Kidney (tissue), 14 donors: ENCODE measurements around the gene PATJ. TPM values are rescaled to one million over a fixed set of nuclear protein-coding genes. Genes with fewer than 3 reads are reported as not detected.

Experiments used
- DNase-seq, 5 donors: peaks; one replicate each; pipeline ENCODE4 v3.0.0-alpha.2; 2013 to 2020
- FAIRE-seq: peaks from 2 replicates; lab custom pipeline; 2012; peaks lifted over from hg19 to GRCh38; lab: Jason Lieb, UNC
- H3K27ac ChIP-seq, 2 donors: one replicate each; pipeline ENCODE4 v1.7.0; 2013; ENCODE audit warnings: low read depth in 2 of 2, low read length in 2 of 2, inconsistent platforms in 1 of 2
- H3K27me3 ChIP-seq: one replicate; pipeline ENCODE4 v1.7.1; 2013; ENCODE audit warnings: low read length, inconsistent platforms; ENCODE audit not compliant: control insufficient read depth, insufficient read depth
- H3K36me3 ChIP-seq, 3 donors: one replicate each; pipeline versions ENCODE4 v1.7.0 to v1.7.1; 2013; ENCODE audit warnings: low read length in 3 of 3, control low read depth in 1 of 3, inconsistent platforms in 1 of 3; ENCODE audit not compliant: insufficient read depth in 3 of 3, control insufficient read depth in 2 of 3
- H3K4me1 ChIP-seq, 3 donors: one replicate each; pipeline versions ENCODE4 v1.7.0 to v1.7.1; 2013; ENCODE audit warnings: low read length in 3 of 3, inconsistent platforms in 1 of 3, low read depth in 1 of 3; ENCODE audit not compliant: control insufficient read depth in 2 of 3, insufficient read depth in 2 of 3
- H3K4me3 ChIP-seq, 3 donors: one replicate each; pipeline versions ENCODE4 v1.7.0 to v1.8.1; 2013; ENCODE audit warnings: low read length in 3 of 3, control low read depth in 1 of 3, inconsistent platforms in 1 of 3
- H3K9ac ChIP-seq, 3 donors: one replicate each; pipeline versions ENCODE4 v1.7.0 to v1.7.1; 2013; ENCODE audit warnings: low read length in 3 of 3, control low read depth in 1 of 3, inconsistent platforms in 1 of 3
- H3K9me3 ChIP-seq, 3 donors: one replicate each; pipeline versions ENCODE4 v1.7.0 to v1.7.1; 2013; ENCODE audit warnings: low read length in 3 of 3, control low read depth in 1 of 3, inconsistent platforms in 1 of 3; ENCODE audit not compliant: control insufficient read depth in 2 of 3, insufficient read depth in 1 of 3
- intact Hi-C: fragments of 100-400 bp; cut with DNase I; formaldehyde crosslinking; loops from one replicate; pipeline ENCODE4 v1.11.1; 2022
- polyA plus RNA-seq: library from polyadenylated mRNA; stranded (reverse); fragments of 350-450 nt; fragmentation: Illumina TruSeq; extraction: RNeasy Lipid Tissue Mini Kit (QIAGEN cat#74804); gene quantifications from one replicate; pipeline ENCODE4 v1.2.3, GENCODE V29; 2014; ENCODE audit warnings: low read depth, low replicate concordance; ENCODE audit not compliant: insufficient read depth
- total RNA-seq: library from RNA; stranded (reverse); fragmentation: NEBNext Ultra II Directional; extraction: Animal tissue kit (Norgen Biotek cat#: 25700); gene quantifications from one replicate; pipeline ENCODE4 v1.2.1, GENCODE V29; 2021
- TF ChIP-seq, protein P1 (sequence below): IDR thresholded peaks from 3 replicates; pipeline ENCODE4 v1.5.1; 2012; ENCODE audit warnings: mild to moderate bottlenecking, moderate library complexity, borderline replicate concordance; ENCODE audit not compliant: insufficient read depth; ENCODE audit errors: extremely low read depth
- donor health status: control.
- donor health status: control.
- donor health status: control.
- donor health status: control.
- donor health status: control.
- donor health status: DM: yes; HTN: yes; CAD: no.
- donor health status: Normal renal cell carcinoma (clear cell type).

PATJ gene
- total and polyA plus RNA-seq, 2 donors from 2014 or later = 44.0 to 98.0 TPM

DNA sequence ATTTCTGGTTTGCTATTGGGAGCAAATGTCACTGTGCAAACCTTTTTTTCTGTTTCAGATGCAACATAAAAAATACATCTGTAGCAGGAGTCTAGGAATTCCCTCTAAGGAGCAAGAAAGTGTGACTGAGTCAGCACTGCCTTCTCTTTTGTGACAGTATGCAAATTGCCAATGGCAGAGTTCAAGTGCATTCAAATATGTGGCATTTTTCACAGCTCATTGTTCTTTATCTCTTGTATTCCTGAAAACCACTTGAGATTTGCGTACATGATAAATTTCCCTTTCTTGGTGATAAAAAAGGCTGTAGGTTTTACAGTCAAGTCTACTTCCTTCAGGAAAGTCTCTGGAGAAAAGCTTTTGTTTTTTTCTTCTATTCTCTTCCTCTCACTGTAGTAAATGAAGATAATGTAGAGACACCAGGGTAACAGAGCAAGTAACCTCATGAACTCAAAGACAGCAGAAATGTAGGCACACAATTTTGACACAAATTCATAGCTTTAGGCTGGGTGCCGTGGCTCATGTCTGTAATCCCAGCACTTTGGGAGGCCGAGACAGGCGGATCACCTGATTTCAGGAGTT, 322.6 kb downstream of the PATJ start:
- H3K36me3 ChIP-seq = peaks cover 0 to 6% (median 4%) of the 10 kb centered on the region in 3 donors
- H3K27me3 ChIP-seq = no peaks in the 10 kb centered on the region
- no peak overlapping the region for H3K9ac ChIP-seq
- FAIRE-seq (no peak), DNase-seq (peak in 1 of 5 donors; percentile 35)
- H3K9me3 ChIP-seq = peaks cover 0 to 5% (median 0%) of the 10 kb centered on the region in 3 donors
- no peaks in the 10 kb centered on the region for H3K4me1 ChIP-seq
- TF ChIP-seq, protein P1, sequence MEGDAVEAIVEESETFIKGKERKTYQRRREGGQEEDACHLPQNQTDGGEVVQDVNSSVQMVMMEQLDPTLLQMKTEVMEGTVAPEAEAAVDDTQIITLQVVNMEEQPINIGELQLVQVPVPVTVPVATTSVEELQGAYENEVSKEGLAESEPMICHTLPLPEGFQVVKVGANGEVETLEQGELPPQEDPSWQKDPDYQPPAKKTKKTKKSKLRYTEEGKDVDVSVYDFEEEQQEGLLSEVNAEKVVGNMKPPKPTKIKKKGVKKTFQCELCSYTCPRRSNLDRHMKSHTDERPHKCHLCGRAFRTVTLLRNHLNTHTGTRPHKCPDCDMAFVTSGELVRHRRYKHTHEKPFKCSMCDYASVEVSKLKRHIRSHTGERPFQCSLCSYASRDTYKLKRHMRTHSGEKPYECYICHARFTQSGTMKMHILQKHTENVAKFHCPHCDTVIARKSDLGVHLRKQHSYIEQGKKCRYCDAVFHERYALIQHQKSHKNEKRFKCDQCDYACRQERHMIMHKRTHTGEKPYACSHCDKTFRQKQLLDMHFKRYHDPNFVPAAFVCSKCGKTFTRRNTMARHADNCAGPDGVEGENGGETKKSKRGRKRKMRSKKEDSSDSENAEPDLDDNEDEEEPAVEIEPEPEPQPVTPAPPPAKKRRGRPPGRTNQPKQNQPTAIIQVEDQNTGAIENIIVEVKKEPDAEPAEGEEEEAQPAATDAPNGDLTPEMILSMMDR = no peak
- intact Hi-C loops = no loop called here
- H3K27ac ChIP-seq = no peak overlapping the region
- no peak overlapping the region for H3K4me3 ChIP-seq

DNA sequence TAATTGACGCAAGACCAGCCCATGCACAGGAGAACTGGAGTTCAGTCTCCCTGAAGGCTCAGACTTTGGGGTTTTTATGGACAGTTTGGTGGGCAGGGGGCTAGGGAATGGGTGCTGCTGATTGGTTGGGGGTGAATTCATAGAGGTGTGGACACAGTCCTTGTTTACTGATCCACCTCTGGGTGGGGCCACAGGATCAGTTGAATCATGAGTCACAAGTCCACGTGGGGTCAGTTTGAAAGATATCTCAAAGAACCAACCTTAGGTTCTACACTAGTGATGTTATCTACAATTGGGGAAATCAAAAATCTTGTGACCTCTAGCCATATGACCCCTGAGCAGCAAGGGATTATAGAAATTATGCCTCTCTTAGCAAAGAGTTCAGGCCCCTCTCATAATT, 324.4 kb downstream of the PATJ start:
- H3K4me3 ChIP-seq = no peak overlapping the region
- no peaks in the 10 kb centered on the region for H3K27me3 ChIP-seq
- no peak overlapping the region for H3K9ac ChIP-seq
- peaks cover 0 to 6% (median 4%) of the 10 kb centered on the region in 3 donors for H3K36me3 ChIP-seq
- TF ChIP-seq, protein P1 = no peak
- H3K9me3 ChIP-seq = peaks cover 0 to 5% (median 0%) of the 10 kb centered on the region in 3 donors
- H3K4me1 ChIP-seq = no peaks in the 10 kb centered on the region
- intact Hi-C loops = no loop called here
- FAIRE-seq (no peak), DNase-seq (no peak)
- no peak overlapping the region for H3K27ac ChIP-seq

DNA sequence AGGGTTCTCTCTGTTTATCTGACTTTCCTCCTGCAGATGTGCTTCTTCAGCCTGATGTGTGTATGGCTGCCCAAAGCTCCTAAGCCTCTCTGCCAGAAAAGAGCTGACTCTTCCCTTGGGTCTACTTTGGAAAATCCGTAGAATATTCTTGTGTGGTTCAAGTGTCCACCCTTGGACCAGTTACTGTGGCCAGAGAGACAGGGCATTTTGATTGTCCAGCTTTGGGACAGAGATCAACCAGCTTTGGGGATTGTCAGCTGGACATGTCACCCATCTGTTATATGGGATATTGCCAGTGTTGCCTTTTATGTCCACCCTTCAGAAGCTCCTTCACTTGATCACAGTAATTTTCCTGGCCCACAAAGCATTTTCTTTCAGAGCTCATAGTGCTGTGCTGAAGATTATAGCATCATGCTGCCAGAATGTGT, 326.1 kb downstream of the PATJ start:
- peak overlapping the region in 1 of 2 donors; percentile 8 for H3K27ac ChIP-seq
- peaks cover 0 to 5% (median 0%) of the 10 kb centered on the region in 3 donors for H3K9me3 ChIP-seq
- H3K9ac ChIP-seq = no peak overlapping the region
- FAIRE-seq (no peak), DNase-seq (no peak)
- H3K27me3 ChIP-seq = no peaks in the 10 kb centered on the region
- H3K4me3 ChIP-seq = no peak overlapping the region
- TF ChIP-seq, protein P1 = no peak
- peaks cover 0 to 6% (median 4%) of the 10 kb centered on the region in 3 donors for H3K36me3 ChIP-seq
- intact Hi-C loops = no loop called here
- no peaks in the 10 kb centered on the region for H3K4me1 ChIP-seq

DNA sequence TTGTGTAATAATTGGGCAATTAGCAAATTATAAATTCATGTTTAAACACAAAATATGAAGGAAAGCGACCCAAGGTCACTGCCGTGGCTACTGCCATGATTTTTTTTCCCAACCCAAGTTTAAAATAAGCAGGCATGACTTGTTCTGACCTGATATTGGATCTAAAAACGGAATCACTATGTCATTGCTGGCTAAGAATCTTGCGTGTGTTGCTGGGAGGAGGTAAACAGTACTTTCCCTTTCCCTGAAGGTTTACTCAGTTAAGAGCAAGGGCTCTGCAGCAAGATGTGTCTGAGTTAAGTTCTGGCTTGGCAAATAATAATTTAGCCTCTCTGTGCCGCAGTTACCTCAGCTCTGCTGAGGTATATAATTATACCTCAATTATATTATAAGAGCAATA, 326.7 kb downstream of the PATJ start:
- TF ChIP-seq, protein P1 = no peak
- H3K27ac ChIP-seq = peak overlapping the region in 1 of 2 donors; percentile 8
- no peak overlapping the region for H3K4me3 ChIP-seq
- H3K9me3 ChIP-seq = peaks cover 0 to 5% (median 0%) of the 10 kb centered on the region in 3 donors
- no peak for FAIRE-seq
- DNase-seq = no peak
- peaks cover 0 to 6% (median 4%) of the 10 kb centered on the region in 3 donors for H3K36me3 ChIP-seq
- intact Hi-C loops = no loop called here
- no peaks in the 10 kb centered on the region for H3K27me3 ChIP-seq
- no peak overlapping the region for H3K9ac ChIP-seq
- H3K4me1 ChIP-seq = no peaks in the 10 kb centered on the region
